ENCODE results near the gene AQP5.
A peak's percentile ranks its signal among the peaks of the same experiment; 100 is the strongest.

The AQP5 gene

DNA sequence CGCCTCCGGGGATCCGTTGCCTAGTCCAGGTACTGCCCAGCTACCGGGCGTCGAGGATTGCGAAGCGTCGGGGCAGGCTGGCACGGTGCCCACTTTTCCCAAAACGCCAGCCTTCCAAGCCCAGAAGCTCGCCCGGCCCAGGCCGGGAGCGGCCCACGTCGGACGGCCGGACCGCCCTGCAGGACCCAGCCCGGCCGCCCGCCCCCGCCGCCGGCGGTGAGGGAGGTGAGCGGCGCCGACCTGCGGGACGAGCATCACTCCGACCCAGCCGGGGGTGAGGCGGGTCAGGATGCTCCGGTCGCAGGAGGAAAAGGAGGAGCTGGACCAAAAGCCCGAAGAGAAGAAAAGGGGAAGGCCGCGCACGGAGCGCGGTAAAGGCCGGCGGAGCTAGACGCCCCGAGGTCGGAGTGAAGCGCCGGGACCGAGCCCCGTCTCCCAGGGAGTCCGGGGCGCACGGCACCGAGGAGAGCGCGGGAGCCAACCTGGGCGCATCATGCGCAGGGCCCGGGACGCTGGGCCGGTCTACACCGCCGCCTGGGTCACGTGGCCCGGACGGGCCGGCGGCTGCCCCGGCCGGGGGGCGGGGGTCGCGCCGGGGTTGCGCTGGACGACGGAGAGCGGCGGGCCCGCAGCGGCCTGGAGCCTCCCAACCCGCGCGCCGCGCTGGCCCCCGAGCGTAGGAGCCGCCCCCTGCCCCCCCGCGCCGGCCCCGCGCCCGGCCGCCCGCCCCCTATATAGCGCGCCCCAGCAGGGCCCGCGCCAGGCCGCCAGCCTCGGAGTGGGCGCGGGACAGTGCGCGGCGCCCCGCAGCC is at the start of gene AQP5:
Gene AQP5, plus strand, starts transcription at position 762 of the 812 bp plus-strand sequence. CDS start 146 bp downstream, outside the sequence.
- no peak for DNase-seq

DNA sequence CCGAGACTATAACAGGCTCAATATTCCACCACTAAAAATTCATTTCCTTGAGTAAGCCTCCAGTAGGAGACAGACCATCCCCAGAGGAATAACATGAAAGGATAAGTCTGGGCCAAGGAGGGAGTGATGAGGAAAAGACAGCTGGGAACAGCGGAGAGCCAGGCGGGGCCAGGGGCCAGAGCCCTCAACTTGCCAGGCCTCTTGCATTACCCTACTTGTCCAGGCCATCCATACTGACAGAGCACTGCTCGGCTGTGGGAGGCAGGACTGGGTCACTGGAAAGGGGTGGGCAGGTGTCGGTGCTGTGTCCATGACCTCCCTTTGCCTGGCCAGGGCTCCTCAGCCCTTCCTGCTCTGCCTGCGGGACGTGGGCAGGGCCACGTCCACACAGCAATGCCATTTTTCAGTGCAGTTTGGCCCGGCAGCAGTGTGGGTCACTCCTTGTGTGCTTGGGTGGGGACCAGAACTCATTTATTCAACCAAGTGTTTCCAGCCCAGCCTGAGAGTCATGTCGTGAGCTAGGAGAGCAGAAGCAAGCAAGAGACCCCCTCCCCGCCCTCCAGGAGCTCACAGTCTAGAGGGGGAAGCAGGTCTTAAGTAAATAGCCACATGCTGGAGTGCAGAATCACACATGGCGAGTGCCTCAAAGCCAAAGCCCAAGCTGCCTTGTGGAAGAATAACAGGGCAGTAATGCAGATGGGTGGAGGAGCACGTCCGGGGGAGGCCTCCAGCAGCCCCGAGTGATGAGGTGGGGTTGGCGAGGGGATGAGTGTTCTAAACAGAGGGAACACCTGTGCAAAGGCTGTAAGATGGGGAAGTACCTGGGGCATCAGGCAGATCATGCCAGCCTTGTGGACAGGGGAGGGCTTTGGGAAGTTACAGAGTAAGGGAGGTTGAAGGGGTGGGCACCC is 49.1 kb upstream of the AQP5 start:
- DNase-seq, result no peak

DNA sequence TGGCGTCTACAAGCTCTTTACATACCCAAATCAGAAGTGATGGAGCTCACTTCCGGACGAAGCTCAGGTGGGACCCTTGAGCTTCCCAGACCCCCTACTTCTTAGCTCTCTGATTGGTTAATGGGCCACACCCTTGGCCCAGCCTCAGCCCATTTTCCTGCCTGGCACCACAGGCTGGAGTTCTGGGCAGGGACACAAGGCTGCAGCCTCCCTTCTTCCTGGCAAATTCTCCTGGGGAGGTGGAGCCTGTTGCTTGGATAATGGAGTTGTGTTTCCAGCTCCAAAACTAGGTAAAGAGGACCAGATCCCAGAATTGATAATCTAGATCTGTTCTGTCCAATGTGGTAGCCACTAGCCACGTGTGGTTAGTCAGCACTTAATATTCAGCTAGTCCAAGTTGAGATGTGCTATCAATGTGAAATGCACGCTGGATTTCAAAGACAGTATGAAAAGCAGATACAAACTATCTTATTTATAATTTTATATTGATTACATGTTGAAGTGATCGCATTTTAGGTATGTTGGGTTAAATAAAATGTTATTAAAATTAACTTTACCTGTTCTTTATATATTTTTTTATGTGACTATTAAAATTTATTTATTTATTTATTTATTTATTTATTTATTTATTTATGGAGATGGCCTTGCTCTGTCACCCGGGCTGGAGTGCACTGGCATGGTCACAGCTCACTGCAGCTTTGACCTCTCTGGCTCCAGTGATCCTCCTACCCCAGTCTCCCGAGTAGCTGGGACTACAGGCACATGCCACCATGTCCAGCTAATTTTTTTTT is 45.3 kb upstream of the AQP5 start:
- DNase-seq, result no peak

- no peak for DNase-seq
These were observed 44.4 kb upstream of the AQP5 start for GRCh38 chr12:49917166-49917787.

- DNase-seq, result no peak
These were observed 43.9 kb upstream of the AQP5 start for GRCh38 chr12:49917788-49918173.

- no peak for DNase-seq
These were observed 41.3 kb upstream of the AQP5 start for GRCh38 chr12:49920241-49920914.

DNA sequence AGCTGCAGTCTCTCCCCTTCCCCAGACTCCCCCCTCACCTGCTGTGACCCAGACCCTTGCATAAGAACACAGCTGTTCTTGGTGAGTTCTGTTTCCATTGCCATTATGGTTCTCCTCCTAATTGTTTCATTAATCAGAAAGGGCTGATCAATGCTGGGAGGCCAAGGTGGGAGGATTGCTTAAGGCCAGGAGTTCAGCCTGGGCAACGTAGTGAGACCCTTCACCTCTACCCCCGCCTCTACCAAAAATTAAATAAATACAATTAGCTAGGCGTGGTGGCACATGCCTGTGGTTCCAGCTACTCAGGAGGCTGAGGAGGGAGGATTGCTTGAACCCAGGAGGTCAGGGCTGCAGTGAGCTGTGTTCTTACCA is 40.8 kb upstream of the AQP5 start:
- DNase-seq, result no peak

DNA sequence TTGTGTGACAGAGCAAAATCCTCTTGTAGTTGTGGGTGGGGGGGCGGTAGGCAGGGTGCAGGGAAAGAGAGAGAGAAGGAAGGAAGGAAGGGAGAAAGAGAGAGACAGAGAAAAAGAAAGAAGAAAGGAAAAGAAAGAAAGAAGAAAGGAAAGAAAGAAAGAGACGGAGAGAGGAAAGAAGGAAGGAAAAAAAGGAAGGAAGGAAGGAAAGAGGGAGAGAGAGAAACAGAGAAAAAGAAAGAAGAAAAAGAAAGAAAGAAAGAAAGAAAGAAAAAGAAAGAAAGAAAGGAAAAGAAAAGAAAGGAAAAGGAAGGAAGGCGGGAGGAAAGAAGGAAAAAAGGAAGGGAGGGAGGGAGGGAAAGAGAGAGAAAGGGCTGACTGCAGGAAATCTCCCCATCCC is 40.4 kb upstream of the AQP5 start:
- no peak for DNase-seq

- no peak for DNase-seq
These were observed 39.7 kb upstream of the AQP5 start for GRCh38 chr12:49921936-49922335.

- no peak for DNase-seq
These were observed 39.2 kb upstream of the AQP5 start for GRCh38 chr12:49922349-49923034.

DNA sequence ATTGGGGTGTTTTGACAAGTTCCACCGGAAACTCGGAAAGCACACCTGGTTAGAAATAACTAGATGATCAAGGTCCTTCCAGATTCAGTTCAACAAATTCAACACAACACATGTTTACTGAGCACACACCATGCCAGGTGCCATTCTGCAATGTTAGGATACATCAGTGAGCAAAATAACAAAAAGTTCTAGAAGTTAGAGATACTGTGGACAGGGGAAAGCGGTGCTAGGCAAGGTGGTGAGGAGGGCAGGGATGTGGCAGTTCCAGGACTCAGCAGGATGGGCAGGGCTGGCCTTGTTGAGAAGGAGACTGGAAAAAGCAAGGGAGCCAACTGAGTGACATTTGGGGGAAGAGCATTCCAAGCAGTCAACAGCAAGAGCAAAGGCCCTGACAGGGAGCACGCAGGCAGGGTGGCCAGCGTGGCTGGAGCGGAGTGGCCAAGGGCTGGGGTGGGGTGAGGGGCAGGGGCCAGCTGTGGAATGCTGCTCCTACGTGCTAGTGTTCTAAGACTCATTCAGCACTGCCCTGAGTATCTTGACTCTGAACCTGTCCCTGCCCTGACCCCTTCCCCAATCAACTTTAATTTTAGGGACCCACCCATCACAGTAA is 38.5 kb upstream of the AQP5 start:
- DNase-seq, result no peak

- no peak for DNase-seq
These were observed 37.7 kb upstream of the AQP5 start for GRCh38 chr12:49923880-49924556.

GRCh38 chr12:49924628-49925246 is 36.9 kb upstream of the AQP5 start:
- no peak for DNase-seq

DNA sequence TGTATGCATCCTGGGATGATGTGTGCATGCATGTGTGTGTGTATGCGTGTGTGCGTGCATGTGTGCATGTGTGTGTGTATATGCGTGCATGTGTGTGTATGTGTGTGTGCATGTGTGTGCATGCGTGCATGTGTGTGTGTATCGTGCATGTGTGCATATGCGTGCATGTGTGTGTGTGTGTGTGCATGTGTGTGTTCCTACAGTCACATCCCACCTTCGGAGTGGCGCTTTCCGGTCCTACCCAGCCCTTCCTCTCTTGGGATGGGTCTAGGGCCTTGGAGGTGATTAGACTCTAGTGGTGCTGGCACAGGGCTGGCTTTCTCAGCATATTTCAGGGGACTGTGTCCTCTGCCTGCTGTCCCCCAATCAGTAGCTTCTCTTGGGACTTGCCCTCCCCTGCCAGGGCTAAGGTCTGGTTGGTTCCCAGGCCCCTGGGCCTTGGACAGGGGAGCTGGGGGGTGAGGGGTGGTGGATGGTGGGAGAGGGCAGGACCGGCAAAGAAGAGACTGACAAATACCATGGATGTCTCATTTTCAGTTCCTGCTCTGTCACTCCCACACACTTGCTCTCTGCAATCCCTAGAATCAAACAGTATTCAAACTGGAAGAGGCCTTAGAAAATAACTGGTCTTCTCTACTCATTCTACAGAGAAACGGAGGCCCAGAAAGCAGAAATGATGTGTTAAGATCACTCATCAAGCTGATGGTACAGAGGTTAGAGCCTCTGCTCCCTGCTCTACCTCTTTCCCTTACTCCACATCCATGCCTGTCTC is 36.1 kb upstream of the AQP5 start:
- no peak for DNase-seq

DNA sequence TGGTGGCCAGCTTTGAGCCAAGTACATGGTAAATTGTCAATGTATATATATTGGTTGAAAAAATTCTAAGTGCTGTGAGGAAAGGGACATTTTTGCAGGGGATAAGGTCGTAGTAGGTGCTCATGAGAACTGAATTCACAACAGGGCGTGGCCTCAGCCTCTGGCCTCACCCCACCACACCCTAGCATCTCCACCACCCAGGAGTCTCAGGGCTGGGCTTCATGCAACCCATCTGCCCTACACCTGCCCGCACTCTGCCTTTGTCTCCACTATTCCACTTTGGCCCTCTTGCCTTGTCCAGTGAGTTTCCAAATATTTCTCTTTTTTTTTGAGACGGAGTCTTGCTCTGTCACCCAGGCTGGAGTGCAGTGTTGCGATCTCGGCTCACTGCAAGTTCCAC is 33.2 kb upstream of the AQP5 start:
- no peak for DNase-seq

DNA sequence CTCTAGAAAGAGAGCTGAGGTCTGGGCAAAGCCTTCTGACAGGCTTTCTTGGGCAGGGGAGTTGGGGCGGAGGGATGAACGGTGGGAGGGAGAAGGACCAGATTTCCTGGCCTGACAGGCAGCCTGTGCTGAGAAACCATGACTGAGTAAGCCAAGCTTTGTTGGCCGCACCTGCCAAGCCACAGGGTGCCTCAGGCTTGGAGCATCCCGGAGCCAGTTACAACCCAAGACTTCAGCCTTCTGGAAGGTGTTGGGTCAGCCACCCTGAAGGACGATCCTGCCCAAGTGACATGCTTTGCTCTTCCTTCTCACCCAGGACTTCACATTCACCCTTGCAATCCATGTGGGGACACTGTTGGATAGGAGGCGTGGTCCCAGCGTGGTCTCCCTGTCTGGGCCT is 32.1 kb upstream of the AQP5 start:
- no peak for DNase-seq

GRCh38 chr12:49930515-49931288 is 31.0 kb upstream of the AQP5 start:
- DNase-seq, result peak in 1 of 2 donors; percentile 24

- DNase-seq, result no peak
These were observed 29.6 kb upstream of the AQP5 start for GRCh38 chr12:49932023-49932422.

All from activated CD4-positive, alpha-beta T cell treated with anti-CD3 and anti-CD28 coated beads for 4 hours (primary cell).